GM10266 (cell line): ENCODE results near the gene TANGO6.

Experiments used
- DNase-seq: peaks from one replicate; pipeline ENCODE4 v3.0.0; 2012; ENCODE audit errors: extremely low spot score
- CTCF ChIP-seq: IDR thresholded peaks from 2 replicates; pipeline ENCODE4 v1.5.1; 2012; ENCODE audit warnings: mild to moderate bottlenecking, low read depth; ENCODE audit not compliant: control insufficient read depth, insufficient read depth; ENCODE audit errors: missing control alignments

Gene TANGO6

GRCh38 chr16:68884861-68885720 lies 41.8 kb downstream of the TANGO6 start:
- no peak for TF ChIP-seq CTCF
- no peak for DNase-seq

- TF ChIP-seq CTCF: no peak
- no peak for DNase-seq
Observed at GRCh38 chr16:68887107-68887506, 43.8 kb downstream of the TANGO6 start.

- DNase-seq: no peak
Observed at GRCh38 chr16:68889508-68890150, 46.3 kb downstream of the TANGO6 start.

GRCh38 chr16:68892214-68892613 lies 48.9 kb downstream of the TANGO6 start:
- TF ChIP-seq CTCF: no peak
- no peak for DNase-seq

More at GRCh38 chr16:68889508-68890150, 46.3 kb downstream of the TANGO6 start:
- no peak for TF ChIP-seq CTCF

GRCh38 chr16:68892898-68893297 lies 49.6 kb downstream of the TANGO6 start:
- DNase-seq: no peak
- TF ChIP-seq CTCF: no peak

GRCh38 chr16:68893710-68894705 lies 50.7 kb downstream of the TANGO6 start:
- TF ChIP-seq CTCF: no peak
- no peak for DNase-seq

GRCh38 chr16:68894714-68895113 lies 51.4 kb downstream of the TANGO6 start:
- TF ChIP-seq CTCF: no peak

More at GRCh38 chr16:68894714-68895113, 51.4 kb downstream of the TANGO6 start:
- no peak for DNase-seq
